HG02763 (cell line): ENCODE data around the gene ZNF283.

Experiments used
- ATAC-seq: cut with Tn5 transposase; IDR thresholded peaks from one replicate; pipeline ENCODE4 v1.9.1; 2021; ENCODE audit warnings: mild to moderate bottlenecking, moderate library complexity; ENCODE audit not compliant: unreplicated experiment

The ZNF283 gene

DNA sequence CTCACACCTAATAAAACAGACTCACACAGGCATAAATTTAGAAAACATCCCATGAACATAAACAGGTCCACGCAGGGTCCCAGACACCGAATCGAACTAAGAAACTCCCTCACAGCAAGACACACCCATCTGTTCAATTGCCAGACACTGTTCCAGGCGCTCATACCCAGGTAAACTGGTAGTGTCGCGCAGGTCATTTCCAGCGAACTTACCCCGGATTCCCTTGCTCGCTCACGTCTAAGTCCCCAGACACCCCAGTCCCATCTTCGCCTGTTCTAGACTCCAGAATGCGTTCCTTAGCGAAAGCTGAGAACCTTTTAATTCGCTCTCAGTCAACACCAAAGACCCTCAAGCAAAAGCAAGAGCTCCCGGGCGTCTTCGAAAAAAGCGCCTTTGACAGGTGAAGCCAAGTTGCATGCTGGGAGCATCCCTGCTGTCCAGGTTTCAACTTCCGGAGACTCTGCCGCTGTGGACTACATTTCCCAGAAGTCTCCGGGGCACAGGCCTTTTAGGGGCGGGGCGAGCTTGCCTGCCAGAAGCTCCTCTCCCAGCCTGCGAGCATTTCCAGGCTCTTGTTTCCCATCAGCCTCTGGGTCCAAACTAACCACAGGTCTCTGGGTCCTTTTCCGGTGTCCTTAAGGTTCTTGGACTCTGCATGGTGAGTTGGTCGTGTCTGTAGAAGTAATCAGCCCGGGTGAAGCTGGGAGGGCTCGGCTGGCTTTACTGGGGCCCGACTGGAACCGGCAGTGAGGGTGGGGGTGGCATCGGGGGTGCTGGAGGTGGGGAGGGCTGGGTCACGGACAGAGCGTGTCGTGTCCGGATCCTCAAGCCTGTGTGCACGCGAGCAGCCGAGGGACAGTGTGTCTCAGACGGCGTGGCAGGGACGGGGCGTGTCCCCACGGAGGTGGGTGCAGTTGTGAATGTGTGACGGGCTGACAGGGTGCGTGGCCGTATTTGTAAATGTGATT is at the start of gene ZNF283:
Gene ZNF283 (plus strand): TSS at position 535 of the 968 bp plus-strand sequence. CDS start 6,184 bp downstream, outside the sequence.
- peak; percentile 77 for ATAC-seq

DNA sequence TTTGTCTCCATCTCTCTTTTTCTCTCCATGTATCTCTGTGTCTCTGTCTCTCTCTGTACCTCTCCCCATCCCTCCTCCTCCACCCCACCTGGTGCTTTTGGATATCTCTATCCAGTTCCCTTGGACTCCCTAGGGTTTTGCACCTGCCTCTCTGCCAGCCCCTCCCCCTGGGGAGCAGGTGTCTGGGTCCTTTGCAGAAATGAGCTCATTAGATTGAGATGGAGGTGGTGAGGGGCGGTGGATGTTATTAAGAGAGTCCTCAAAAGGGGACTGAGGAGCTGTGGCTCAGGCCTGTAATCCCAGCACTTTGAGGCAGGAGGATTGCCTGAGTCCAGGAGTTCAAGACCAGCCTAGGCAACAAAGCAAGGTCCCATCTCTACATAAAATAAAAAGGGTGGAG is 48.5 kb upstream of the ZNF283 start:
- ATAC-seq = no peak

DNA sequence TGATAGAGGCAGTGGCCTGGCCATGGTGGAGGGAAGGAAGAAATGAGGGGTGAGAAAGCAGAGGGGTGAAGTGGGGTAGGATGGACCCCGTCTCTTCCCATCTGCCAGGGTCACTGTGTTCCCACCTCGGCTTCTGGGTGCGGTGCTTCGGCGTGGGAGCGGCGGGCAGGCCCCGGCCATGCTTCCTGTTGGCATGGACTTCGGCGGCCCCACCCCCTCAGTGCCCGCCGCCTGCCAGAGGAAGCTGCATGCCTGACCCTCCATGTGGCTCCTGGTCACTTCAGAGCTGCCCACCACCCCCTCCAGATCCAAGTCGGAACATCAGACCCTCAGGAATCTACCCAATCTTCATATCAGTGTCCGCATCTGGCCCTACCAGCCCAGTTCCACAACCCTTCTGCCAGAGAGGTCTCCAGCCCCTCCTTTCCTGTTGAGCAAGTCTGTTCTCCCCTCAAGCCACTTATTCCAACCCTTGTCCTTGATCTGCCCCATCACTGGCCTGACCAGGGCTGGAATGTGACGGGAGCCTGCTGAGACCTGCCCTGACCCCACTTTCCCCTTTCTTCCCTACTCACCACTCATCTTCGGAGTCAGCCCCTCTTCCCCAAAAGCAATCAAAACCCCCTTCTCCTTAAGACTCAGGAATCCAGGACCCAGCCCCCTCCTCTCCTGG is 47.8 kb upstream of the ZNF283 start:
- no peak for ATAC-seq

DNA sequence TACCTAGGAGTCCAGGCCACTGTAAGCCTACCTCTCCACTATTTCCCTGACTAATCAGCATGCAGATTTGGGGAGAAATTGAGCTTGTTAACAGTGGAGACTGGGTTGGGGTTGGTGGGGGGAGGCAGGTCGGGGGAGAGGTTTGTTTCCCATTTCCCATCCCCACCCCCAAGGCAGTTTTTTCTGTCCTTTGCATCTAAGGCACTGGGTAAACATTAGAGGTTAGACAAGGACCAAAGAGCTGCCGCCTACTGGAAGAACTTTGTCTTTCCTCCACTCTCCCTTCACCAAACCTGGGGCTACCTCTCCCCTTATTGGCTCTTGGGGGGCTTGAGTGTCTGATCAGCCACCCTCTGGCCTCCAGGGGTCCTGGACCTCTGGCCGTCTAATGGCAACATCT is 47.3 kb upstream of the ZNF283 start:
- no peak for ATAC-seq

DNA sequence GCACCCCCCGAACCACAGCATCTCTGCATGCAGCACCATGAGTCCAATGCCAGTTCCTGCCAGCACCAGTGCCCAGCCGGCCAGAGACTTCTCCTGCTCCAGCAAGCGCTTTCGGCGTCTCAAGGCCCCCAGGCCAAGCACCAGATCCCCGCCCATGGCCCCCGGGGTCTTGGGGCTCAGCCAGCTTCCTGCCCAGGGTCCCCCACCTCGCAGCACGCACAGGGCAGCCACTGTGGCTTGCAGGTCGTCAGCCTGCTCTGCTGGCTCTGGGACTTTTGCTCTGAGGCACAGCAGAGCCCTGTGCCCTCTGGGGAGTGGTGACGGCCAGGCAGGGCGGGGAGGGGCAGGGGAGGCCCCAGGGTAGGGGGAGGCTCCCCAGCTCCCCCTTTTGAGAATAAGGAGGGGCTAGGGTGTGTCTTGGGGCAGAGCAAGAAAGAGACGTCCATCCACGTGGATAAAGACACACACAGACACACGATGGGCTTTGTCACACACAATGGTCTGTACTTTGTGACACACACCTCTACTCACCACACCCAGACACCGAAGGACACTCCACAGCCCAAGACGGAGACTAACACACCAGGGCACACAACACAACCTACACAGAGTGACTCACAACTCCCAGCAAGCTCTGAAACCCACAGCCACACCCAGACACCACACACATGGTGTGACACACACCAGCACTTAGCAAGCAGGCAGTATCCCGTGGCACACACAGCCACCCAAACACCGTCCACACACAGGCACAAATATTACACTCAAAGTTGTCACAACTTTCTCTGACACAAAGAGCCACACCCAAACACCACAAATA is 46.2 kb upstream of the ZNF283 start, which contains the start of gene KCNN4:
Gene KCNN4 (minus strand): TSS at position 268 of the 820 bp plus-strand sequence. CDS start 112 bp downstream, at position 156.
- peak; percentile 38 for ATAC-seq

DNA sequence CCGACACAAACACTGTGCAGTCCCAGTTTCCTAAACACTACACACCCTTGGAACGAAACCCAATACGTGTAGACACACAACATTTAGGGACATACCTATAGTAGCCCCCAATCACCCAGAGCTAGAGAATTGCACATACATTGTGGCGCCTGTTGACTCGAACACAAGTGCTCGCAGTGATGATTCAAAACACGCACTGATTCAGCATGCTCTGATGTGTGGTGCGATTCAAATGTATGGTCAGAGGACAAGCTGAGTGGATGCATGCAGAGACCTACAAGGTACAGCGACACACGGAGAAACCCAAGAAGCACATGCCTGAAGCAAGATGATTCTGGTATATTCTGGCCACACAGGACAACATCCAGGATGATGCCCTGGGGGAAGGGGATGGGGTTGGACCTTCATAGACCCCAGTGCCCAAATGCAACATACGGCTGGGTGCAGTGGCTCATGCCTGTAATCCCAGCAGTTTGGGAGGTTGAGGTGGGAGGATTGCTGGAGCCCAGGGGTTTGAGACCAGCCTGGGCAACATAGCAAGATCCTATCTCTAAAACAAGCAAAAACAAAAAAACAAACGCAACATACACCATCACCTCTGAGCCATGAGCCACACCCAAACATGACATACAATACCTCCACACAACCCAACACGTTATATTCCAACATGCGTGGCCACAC is 45.4 kb upstream of the ZNF283 start:
- no peak for ATAC-seq

DNA sequence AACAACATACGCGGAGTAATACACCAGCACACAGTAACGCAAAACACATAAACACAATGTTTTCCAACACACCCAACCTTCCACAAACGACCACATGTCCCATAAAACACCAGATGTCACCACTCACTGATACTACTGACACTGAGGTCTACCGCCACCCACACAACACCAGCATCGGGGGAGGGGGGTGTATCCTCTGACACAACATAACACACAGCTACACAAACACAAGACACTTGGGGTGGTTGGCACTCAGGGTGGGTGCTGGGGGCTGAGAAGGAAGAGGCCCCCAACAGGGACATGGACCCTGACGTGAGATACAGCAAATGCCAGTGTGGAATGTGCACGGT is 44.8 kb upstream of the ZNF283 start:
- no peak for ATAC-seq

DNA sequence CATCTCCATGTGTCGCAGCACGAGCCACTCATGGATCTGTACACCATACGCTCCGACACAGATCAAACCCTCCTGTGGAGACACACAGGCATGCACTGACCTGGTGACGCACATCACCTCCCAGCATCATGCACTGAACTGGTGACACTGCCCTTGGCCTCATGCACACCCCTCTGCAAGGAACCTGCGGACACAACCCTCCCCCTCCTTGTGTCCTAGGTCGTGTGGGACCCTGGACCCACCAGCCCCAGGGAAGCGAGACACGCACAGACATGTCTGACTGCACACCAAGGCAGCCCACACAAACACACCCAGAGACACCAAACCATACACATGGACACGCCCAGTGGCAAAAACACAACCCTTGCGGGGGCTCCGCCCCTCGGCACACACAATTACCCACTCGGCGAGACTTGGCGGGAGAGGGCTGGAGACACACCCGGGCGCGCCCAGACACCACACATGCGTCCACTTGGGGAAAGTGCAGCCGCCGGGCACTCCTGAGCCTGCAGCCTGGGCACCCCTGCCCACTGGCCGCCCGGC is 44.4 kb upstream of the ZNF283 start:
- no peak for ATAC-seq

DNA sequence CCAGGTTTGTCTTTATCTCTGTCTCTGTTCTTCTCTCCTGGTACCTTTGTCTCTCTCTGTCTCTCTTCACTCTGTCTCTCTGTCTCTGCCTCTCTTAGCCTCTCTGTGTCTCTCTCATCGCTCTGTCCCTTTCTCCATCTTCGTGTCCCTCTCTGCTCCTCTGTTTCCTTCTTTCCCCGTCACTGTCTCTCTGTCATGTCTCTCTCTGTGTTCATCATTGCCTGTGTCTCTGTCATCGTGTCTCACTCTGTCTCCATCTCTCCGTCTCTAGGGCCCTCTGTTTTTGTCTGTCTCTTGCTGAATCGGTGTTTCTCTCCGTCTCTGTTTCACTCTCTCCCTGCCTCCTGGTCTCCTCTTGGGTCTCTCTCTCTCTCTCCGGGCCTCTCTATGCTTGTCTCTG is 43.5 kb upstream of the ZNF283 start:
- no peak for ATAC-seq

DNA sequence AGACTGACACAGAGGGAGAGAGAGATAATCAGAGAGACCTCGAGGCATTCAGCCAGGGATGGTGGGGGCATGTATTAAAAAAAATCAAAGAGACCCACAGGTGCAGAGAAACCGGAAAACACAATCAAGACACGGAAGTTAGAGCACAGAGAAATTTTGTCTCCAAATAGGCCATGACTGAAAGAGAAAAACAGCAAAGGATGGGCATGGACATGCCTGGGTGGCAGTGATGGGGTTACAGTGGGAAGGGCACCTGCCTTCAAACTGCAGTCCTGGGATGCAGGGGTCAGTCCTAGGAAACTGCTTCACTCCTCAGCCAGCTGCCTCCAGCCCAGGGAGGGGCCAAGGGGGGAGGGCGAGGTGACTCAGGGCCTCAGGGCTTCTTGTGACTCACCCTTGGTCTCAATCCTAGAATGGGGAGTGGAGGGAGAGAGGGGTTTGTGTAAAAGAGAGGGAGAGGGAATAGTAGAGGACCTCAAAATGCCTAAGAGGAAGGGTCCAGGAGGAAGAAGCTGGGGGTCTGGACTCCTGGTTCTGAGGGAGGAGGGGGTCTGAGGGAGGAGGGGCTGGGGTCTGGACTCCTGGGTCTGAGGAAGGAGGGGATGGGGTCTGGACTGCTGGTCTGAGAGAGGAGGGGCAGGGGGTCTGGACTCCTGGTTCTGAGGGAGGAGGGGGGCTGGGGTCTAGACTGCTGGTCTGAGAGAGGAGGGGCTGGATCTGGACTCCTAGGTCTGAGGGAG is 42.7 kb upstream of the ZNF283 start:
- no peak for ATAC-seq

DNA sequence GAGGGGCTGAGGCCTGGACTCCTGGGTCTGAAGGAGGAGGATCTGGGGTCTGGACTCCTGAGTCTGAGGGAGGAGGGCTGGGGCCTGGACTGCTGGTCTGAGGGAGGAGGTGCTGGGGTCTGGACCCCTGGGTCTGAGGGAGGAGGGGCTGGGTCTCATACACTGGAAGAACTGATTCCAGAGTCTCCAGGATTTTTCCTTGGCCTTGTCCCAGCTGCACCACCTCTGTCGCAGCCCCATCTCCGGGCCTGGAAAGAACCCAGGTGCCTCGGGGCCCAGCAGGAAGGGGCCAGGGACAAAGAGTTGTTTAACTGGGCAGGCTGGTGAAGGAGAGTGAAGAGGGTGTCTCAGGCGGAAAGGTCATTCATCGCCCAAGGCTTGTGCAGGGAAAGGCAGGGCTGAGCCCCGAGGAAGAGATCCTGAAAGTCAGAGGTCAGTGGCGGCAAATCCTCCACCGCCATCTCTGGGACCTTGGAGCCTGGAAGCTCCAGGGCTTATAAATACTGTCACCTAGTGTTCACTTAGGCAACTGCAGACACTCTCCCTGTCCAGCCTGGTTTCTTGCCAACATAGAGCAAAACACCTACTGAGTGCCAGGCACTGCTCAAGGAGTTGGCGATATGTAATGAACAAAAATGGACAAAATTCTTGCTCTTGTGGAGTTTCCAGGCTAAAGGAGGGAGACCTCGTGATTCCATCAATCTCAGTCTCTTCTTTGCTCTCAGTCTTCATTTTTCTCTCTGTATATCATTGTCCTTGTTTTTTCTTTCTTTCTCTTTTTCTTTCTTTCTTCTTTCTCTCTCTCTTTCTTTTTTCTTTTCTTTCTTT is 41.9 kb upstream of the ZNF283 start:
- ATAC-seq = peak; percentile 34

DNA sequence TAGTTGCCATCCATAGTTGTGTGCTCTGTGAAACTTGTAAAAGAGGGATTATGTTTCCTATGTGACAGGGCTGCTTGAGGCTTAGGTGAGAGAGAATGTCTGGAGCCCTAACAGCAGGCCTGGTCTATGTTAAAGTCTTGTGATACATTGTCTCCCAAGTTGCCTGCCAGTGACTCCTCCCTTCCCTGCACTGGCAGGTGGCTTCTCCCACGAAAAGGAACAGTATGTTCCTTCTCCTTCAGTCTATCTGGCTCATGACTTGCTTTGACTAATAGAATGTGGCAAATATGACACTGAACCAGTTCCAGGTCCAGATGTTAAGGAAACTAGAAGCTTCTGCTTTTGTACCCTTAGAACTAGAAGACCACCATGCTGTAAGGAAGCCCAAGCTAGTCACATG is 40.5 kb upstream of the ZNF283 start:
- no peak for ATAC-seq

DNA sequence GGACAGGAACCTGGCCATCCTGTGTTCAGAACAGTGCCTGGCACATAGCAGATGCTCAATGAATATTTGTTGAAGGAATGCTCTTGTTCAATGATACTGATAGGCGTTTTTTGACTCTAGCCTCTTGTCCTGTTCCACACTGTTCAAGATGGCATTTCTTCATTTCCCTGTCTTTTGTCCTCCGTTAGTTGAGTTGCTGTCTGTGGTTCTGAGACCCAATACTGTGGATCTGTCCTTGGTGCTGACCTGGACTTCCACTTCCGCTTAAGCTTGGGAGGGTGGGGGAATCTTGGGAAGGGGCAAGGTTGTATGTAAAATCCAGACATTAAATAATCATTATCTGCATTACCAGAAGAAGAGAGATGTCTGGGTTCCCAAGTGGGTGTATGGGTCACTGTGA is 38.1 kb upstream of the ZNF283 start:
- no peak for ATAC-seq

DNA sequence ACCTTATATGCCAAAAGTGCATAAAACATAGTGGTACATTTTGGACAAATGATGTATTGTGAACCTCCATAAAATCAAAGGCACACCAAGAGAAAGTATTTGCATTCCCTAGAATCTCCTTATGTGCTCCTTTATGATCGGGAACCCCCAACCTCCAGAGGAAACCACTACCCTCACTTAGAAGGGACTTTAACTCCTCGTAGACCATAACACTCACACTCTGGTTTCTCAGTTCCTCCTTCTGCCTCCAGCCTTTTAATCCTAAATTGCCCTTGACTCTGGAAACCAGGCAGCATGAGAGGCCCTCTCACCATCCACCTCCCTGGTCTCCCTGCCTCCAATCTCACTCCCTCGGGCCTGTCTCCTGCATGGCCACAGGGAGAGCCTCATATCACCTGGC is 36.5 kb upstream of the ZNF283 start:
- ATAC-seq = no peak

DNA sequence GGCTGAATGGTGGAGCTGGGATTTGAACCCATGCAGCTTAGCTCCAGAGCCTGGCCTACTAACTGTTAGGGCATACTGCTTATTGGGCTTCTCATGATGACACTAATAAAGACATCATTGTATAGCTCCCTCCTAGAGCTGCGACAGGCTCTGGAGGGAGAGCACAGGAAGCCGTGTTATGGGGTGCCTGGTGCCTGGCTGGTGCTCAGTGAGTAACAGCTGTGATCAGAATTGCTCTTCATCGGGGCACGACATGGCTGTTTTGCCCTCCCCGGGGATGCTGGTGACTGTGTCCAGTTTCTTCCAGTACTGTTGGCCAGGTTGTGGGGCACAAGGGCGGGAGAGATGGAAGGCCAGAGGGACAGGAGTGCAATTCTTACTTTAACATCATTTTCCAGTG is 30.0 kb upstream of the ZNF283 start:
- no peak for ATAC-seq

DNA sequence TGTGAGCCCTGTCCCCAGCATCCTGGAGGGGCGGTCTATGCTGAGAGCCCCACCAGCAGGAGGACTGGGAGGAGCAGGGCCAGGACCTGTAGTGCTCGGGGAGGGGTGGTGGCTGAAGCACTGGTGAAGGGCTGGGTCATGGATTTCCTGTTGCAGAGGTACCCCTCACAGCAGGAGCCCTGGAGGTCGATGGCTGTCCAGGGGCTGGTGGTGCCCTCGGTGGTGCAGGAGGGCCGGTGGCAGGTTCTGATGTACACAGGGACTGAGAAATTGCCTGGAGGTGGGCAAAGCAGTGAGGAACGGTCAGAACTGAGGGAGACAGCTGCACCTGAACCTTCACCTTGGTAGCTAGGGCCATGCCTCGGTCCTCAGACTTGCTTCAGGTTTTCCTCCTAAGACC is 29.6 kb upstream of the ZNF283 start:
- ATAC-seq = no peak

DNA sequence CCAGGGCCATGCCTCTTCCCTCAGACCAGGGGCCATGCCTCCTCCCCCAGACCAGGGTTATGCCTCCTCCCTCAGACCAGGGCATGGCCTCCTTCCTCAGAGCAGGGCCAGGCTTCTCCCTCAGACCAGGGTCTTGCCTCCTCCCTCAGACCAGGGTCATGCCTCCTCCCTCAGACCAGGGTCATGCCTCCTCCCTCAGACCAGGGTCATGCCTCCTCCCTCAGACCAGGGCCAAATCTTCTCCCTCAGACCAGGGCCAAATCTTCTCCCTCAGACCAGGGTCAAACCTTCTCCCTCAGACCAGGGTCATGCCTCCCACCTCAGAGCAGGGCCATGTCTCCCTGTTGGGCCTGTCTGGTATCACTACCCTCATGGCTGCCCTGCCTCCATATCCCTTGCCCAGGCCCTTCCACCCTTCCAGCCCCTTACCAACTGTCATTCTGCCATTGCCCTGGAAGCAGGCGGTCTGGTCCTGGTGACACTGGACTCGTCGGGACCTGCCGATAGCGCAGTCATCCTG is 29.0 kb upstream of the ZNF283 start:
- ATAC-seq = no peak

DNA sequence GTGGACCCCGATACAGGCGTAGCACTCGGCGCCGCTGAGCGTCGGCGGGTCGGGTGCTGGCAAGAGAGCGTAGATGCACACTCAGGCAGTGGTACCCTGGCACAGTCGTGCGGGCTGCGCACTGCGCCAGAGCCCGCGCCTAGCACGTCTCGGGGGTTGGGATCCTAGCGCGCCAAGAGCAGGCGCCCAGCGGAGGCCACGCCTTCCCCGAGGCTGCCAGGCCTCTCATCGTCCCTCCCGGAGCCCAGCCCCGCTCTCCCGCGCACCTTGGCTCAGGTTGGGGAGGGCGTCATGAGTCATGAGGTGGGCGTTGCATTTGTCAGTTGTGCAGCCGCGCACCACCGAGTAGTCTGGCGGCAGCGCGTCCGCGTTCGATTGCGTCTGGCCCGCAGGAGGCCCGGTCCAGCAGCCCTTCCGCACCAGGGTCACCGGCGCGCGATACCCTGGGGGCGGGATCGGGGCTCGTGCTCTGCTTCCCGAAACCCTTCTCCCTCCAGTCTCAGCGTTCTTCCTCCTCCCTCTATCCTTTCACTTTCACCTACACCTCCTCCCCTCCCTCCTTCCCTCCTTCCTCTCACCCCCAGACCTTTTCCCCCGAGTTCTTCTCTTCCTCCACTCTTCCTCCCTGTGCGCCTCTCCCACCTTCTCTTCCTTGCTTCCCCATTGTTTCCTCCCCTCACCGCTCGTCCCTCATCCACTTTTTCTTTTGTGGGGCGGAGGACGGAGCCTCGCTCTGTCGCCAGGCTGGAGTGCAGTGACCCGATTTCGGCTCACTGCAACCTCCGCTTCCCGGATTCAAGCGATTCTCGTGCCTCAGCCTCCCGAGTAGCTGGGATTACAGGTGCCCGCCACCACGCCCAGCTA is 28.3 kb upstream of the ZNF283 start:
- no peak for ATAC-seq
